H9 (cell line): ENCODE results near the gene ARPC4. TPM values are rescaled to one million over a fixed set of nuclear protein-coding genes. Genes with fewer than 3 reads are reported as not detected.

ENCODE experiments used
- DNase-seq: peaks from one replicate; pipeline ENCODE4 v3.0.0-alpha.2; 2017
- H2AFZ ChIP-seq: one replicate; pipeline ENCODE4 v1.6.1; 2013; ENCODE audit warnings: mild to moderate bottlenecking, low read length, control low read depth, moderate library complexity
- H2AK5ac ChIP-seq: 2 replicates; pipeline ENCODE4 v1.6.1; 2013; ENCODE audit warnings: low read length, control low read depth, mixed read lengths; ENCODE audit not compliant: insufficient read length
- H2BK120ac ChIP-seq: one replicate; pipeline ENCODE4 v1.6.1; 2013; ENCODE audit warnings: low read depth, mild to moderate bottlenecking, low read length, control low read depth, inconsistent platforms; ENCODE audit not compliant: poor library complexity, severe bottlenecking
- H2BK12ac ChIP-seq: 2 replicates; pipeline ENCODE4 v1.6.1; 2013; ENCODE audit warnings: low read length, control low read depth, mixed read lengths, low read depth; ENCODE audit not compliant: insufficient read length
- H2BK15ac ChIP-seq: 2 replicates; pipeline ENCODE4 v1.6.1; 2013; ENCODE audit warnings: low read depth, low read length, control low read depth
- H2BK20ac ChIP-seq: one replicate; pipeline ENCODE4 v1.6.1; 2013; ENCODE audit warnings: low read depth, mild to moderate bottlenecking, low read length, control low read depth, inconsistent platforms; ENCODE audit not compliant: poor library complexity, severe bottlenecking
- H2BK5ac ChIP-seq: 2 replicates; pipeline ENCODE4 v1.6.1; 2013; ENCODE audit warnings: low read length, control low read depth, mixed read lengths; ENCODE audit not compliant: insufficient read length
- H3K14ac ChIP-seq: 2 replicates; pipeline ENCODE4 v1.6.1; 2013; ENCODE audit warnings: low read length, control low read depth; ENCODE audit not compliant: insufficient read depth
- H3K18ac ChIP-seq: 2 replicates; pipeline ENCODE4 v1.6.1; 2013; ENCODE audit warnings: low read depth, mild to moderate bottlenecking, mixed read lengths, low read length, control low read depth; ENCODE audit not compliant: insufficient read length
- H3K23ac ChIP-seq: 2 replicates; pipeline ENCODE4 v1.6.1; 2013; ENCODE audit warnings: low read length, control low read depth, mixed read lengths, low read depth; ENCODE audit not compliant: insufficient read length
- H3K23me2 ChIP-seq: 2 replicates; pipeline ENCODE4 v1.6.1; 2013; ENCODE audit warnings: low read depth, mild to moderate bottlenecking, mixed read lengths, low read length, control low read depth; ENCODE audit not compliant: insufficient read length, poor library complexity, severe bottlenecking
- H3K27ac ChIP-seq: 2 replicates; pipeline ENCODE4 v1.5.1; 2013; ENCODE audit warnings: low read length, control low read depth, mixed read lengths, low read depth; ENCODE audit not compliant: insufficient read length
- H3K27me3 ChIP-seq: 2 replicates; pipeline ENCODE4 v1.6.1; 2013; ENCODE audit warnings: low read length, control low read depth, inconsistent platforms; ENCODE audit not compliant: insufficient read depth
- H3K4ac ChIP-seq: 2 replicates; pipeline ENCODE4 v1.6.1; 2013; ENCODE audit warnings: low read depth, mild to moderate bottlenecking, control low read depth, inconsistent platforms, low read length, moderate library complexity
- H3K4me1 ChIP-seq: 2 replicates; pipeline ENCODE4 v1.6.1; 2013; ENCODE audit warnings: low read length, control low read depth, inconsistent platforms; ENCODE audit not compliant: insufficient read depth
- H3K4me2 ChIP-seq: 2 replicates; pipeline ENCODE4 v1.6.1; 2013; ENCODE audit warnings: low read length, control low read depth, mixed read lengths; ENCODE audit not compliant: insufficient read length, insufficient read depth
- H3K56ac ChIP-seq: 2 replicates; pipeline ENCODE4 v1.6.1; 2013; ENCODE audit warnings: low read depth, mild to moderate bottlenecking, mixed read lengths, low read length, control low read depth; ENCODE audit not compliant: insufficient read length
- H3K79me1 ChIP-seq: 2 replicates; pipeline ENCODE4 v1.6.1; 2013; ENCODE audit warnings: low read depth, mild to moderate bottlenecking, moderate library complexity, low read length, control low read depth, inconsistent platforms; ENCODE audit not compliant: insufficient read depth, poor library complexity, severe bottlenecking
- H3K79me2 ChIP-seq: 2 replicates; pipeline ENCODE4 v1.6.1; 2013; ENCODE audit warnings: low read length, control low read depth, inconsistent platforms; ENCODE audit not compliant: insufficient read depth
- H3K9ac ChIP-seq: 2 replicates; pipeline ENCODE4 v1.6.1; 2013; ENCODE audit warnings: low read length, control low read depth, mixed read lengths; ENCODE audit not compliant: insufficient read length; ENCODE audit errors: extremely low read depth
- H3K9me3 ChIP-seq: one replicate; pipeline ENCODE4 v1.6.1; 2013; ENCODE audit warnings: low read depth, low read length, inconsistent platforms; ENCODE audit not compliant: control insufficient read depth
- H3T11ph ChIP-seq: one replicate; pipeline ENCODE4 v1.6.1; 2013; ENCODE audit warnings: mild to moderate bottlenecking, low read length, control low read depth, inconsistent platforms
- H4K20me1 ChIP-seq: one replicate; pipeline ENCODE4 v1.6.1; 2013; ENCODE audit not compliant: control insufficient read depth, insufficient read length, insufficient read depth
- H4K5ac ChIP-seq: 2 replicates; pipeline ENCODE4 v1.6.1; 2013; ENCODE audit warnings: low read depth, mild to moderate bottlenecking, mixed read lengths, low read length, control low read depth; ENCODE audit not compliant: insufficient read length
- H4K8ac ChIP-seq: replicated peaks from 2 replicates; pipeline ENCODE4 v1.6.1; 2013; ENCODE audit warnings: low read length, control low read depth, mixed read lengths, low read depth; ENCODE audit not compliant: insufficient read length
- H4K91ac ChIP-seq: 2 replicates; pipeline ENCODE4 v1.6.1; 2013; ENCODE audit warnings: low read depth, mild to moderate bottlenecking, moderate library complexity, mixed read lengths, low read length, control low read depth; ENCODE audit not compliant: insufficient read length
- H3K27ac Mint-ChIP-seq, 3 experiments: 2 replicates in 2 of 3; 3 replicates in 1 of 3; pipeline ENCODE4 v1.8.0; 2020 to 2021; ENCODE audit warnings: mixed read lengths in 3 of 3, mild to moderate bottlenecking in 1 of 3, moderate library complexity in 1 of 3
- H3K27me3 Mint-ChIP-seq: 2 replicates; pipeline ENCODE4 v1.8.0; 2021; ENCODE audit warnings: low read depth, mild to moderate bottlenecking, moderate library complexity, mixed read lengths
- H3K36me3 Mint-ChIP-seq, 3 experiments: 2 replicates in 2 of 3; 3 replicates in 1 of 3; pipeline ENCODE4 v1.8.0; 2020 to 2021; ENCODE audit warnings: low read depth in 3 of 3, mixed read lengths in 3 of 3; ENCODE audit not compliant: insufficient read depth in 1 of 3
- H3K4me1 Mint-ChIP-seq, 2 experiments: 2 replicates each; pipeline ENCODE4 v1.8.0; 2020; ENCODE audit warnings: mixed read lengths in 2 of 2
- H3K4me3 Mint-ChIP-seq, 2 experiments: 2 replicates in 1 of 2; 3 replicates in 1 of 2; pipeline ENCODE4 v1.8.0; 2020 to 2021; ENCODE audit warnings: mild to moderate bottlenecking in 2 of 2, mixed read lengths in 2 of 2, moderate library complexity in 1 of 2
- H3K9me3 Mint-ChIP-seq, 2 experiments: 2 replicates in 1 of 2; 3 replicates in 1 of 2; pipeline ENCODE4 v1.8.0; 2020; ENCODE audit warnings: mild to moderate bottlenecking in 2 of 2, mixed read lengths in 2 of 2, moderate library complexity in 1 of 2
- CTCF ChIP-seq: fragments of 200-600 bp; sonication (generic); conservative IDR thresholded peaks from 3 replicates; pipeline ENCODE4 v1.8.0; 2021; ENCODE audit warnings: antibody characterized with exemption, mild to moderate bottlenecking
- WGBS: extraction: QIAGEN DNeasy Blood & Tissue Kit; methylation state at CpG from one replicate; pipeline ENCODE4 v1.1.7; 2013; ENCODE audit warnings: missing lambda C conversion rate, low lambda C conversion rate, mixed read lengths; ENCODE audit not compliant: insufficient read length; ENCODE audit errors: extremely low coverage; 5-methylcytosine and 5-hydroxymethylcytosine counted together
- total RNA-seq: library from RNA; stranded (reverse); gene quantifications from 2 replicates; pipeline ENCODE4 v1.2.1, GENCODE V29; 2021

Gene ARPC4
- total RNA-seq, 1 experiment from 2014 or later = 161 TPM

GRCh38 chr3:9831253-9831652 lies 38.4 kb downstream of the ARPC4 start:
- Histone ChIP-seq H2BK15ac (no peak overlapping the region), H3K79me2 (no peaks in the 10 kb centered on the region), H3K14ac (no peak overlapping the region), H2AFZ (no peak overlapping the region), H3K9me3 (no peaks in the 10 kb centered on the region), H3K18ac (no peak overlapping the region), H3K9ac (no peak overlapping the region), H2BK12ac (no peak overlapping the region), H4K8ac (no peak overlapping the region), H3K4ac (no peak overlapping the region), H3K56ac (no peak overlapping the region), H2BK120ac (no peak overlapping the region), H2AK5ac (no peak overlapping the region), H3K27me3 (no peaks in the 10 kb centered on the region), H4K91ac (no peak overlapping the region), H3K4me1 (no peaks in the 10 kb centered on the region), H3K4me2 (no peak overlapping the region), H3K79me1 (no peaks in the 10 kb centered on the region), H3K23me2 (no peaks in the 10 kb centered on the region), H3T11ph (no peak overlapping the region), H4K20me1 (no peaks in the 10 kb centered on the region), H2BK20ac (no peak overlapping the region), H3K23ac (no peak overlapping the region), H4K5ac (no peak overlapping the region), H2BK5ac (no peak overlapping the region), H3K27ac (no peak overlapping the region)
- Mint-ChIP-seq H3K27me3 (no peaks in the 10 kb centered on the region), H3K4me1 (peaks cover 0 to 8% of the 10 kb centered on the region in 2 experiments; a peak in 1 of 4 replicates), H3K9me3 (no peaks in the 10 kb centered on the region), H3K36me3 (peaks cover 0 to 15% (median 8%) of the 10 kb centered on the region in 3 experiments; a peak in 6 of 7 replicates), H3K4me3 (no peak overlapping the region), H3K27ac (peak overlapping the region in 1 of 3 experiments; percentile 62; a peak in 1 of 7 replicates)
- WGBS = no CpG with 5 or more reads among the region's 3 CpGs
- no peak for DNase-seq
- no peak for TF ChIP-seq CTCF
